Left lung (tissue), 10 donors: ENCODE data around the gene FGF14. TPM values are rescaled to one million over a fixed set of nuclear protein-coding genes. Genes with fewer than 3 reads are reported as not detected.

Source experiments
- ATAC-seq: fragments of 200-7000 bp; cut with Tn5 transposase; one replicate; pipeline ENCODE4 v1.9.1; 2020; ENCODE audit warnings: moderate library complexity
- DNase-seq, 4 donors: peaks; one replicate each; pipeline ENCODE4 v3.0.0-alpha.2; 2013 to 2020
- H3K27ac ChIP-seq, 2 donors: fragments of 200-600 bp; sonication (generic) in 1 of 2; one replicate each; pipeline versions ENCODE4 v1.5.0 to v1.8.0; 2020 to 2021
- H3K27me3 ChIP-seq, 2 donors: fragments of 200-600 bp; sonication (generic) in 1 of 2; one replicate each; pipeline versions ENCODE4 v1.5.0 to v1.8.0; 2020 to 2021
- H3K36me3 ChIP-seq, 2 donors: fragments of 200-600 bp; sonication (generic) in 1 of 2; one replicate each; pipeline versions ENCODE4 v1.5.0 to v1.8.0; 2020 to 2021
- H3K4me1 ChIP-seq, 2 donors: fragments of 200-600 bp; one replicate each; pipeline ENCODE4 v1.8.0; 2021
- H3K4me3 ChIP-seq, 2 donors: fragments of 200-600 bp; sonication (generic) in 1 of 2; one replicate each; pipeline versions ENCODE4 v1.5.0 to v1.8.0; 2020 to 2021; ENCODE audit warnings: mild to moderate bottlenecking in 1 of 2
- H3K9me3 ChIP-seq, 2 donors: fragments of 200-600 bp; sonication (generic) in 1 of 2; one replicate each; pipeline versions ENCODE4 v1.5.0 to v1.8.0; 2020 to 2021
- CTCF ChIP-seq, 2 donors: fragments of 200-600 bp; sonication (generic) in 1 of 2; IDR thresholded peaks; one replicate each; pipeline versions ENCODE4 v1.5.0 to v1.8.0; 2021; ENCODE audit warnings: antibody characterized with exemption in 2 of 2
- intact Hi-C, 2 donors: fragments of 100-400 bp; cut with DNase I; formaldehyde crosslinking; loops; one replicate each; pipeline versions ENCODE4 v1.11.2 to v1.14.2; 2022
- polyA plus RNA-seq, 6 donors: library from polyadenylated mRNA; unstranded; fragments of 120-200 nt; gene quantifications; one replicate each; pipeline ENCODE4 v1.2.1, GENCODE V29; 2013; ENCODE audit not compliant: insufficient read length in 6 of 6
- total RNA-seq, 2 donors: library from RNA; stranded (reverse); fragmentation: NEBNext Ultra II Directional; extraction: Animal tissue kit (Norgen Biotek cat#: 25700); gene quantifications; one replicate each; pipeline ENCODE4 v1.2.1, GENCODE V29; 2021
- donor health status: DM: no; HTN: yes; CAD: no.
- donor health status: DM: no; HTN: no; CAD: no.

The FGF14 gene
- total and polyA plus RNA-seq, 8 donors, result 0.45 to 3.4 (median 0.78) TPM

GRCh38 chr13:101795460-101795859 is 606.4 kb downstream of the FGF14 start:
- Histone ChIP-seq H3K4me1 (no peaks in the 10 kb centered on the region), H3K27ac (no peak overlapping the region), H3K4me3 (no peak overlapping the region), H3K9me3 (no peaks in the 10 kb centered on the region), H3K36me3 (no peaks in the 10 kb centered on the region), H3K27me3 (no peaks in the 10 kb centered on the region)
- no peak for ATAC-seq
- TF ChIP-seq CTCF (IDR thresholded peaks at IDR 0.05), result no peak
- intact Hi-C loops, result no loop called here
- no peak for DNase-seq

- ATAC-seq (no peak), DNase-seq (no peak)
- Histone ChIP-seq H3K9me3 (no peaks in the 10 kb centered on the region), H3K4me1 (no peaks in the 10 kb centered on the region), H3K27me3 (no peaks in the 10 kb centered on the region), H3K36me3 (no peaks in the 10 kb centered on the region), H3K27ac (no peak overlapping the region), H3K4me3 (no peak overlapping the region)
- intact Hi-C loops, result no loop called here
- no peak for TF ChIP-seq CTCF (IDR thresholded peaks at IDR 0.05)
These were observed 606.8 kb downstream of the FGF14 start for GRCh38 chr13:101795025-101795424.

- intact Hi-C loops, result no loop called here
- ATAC-seq (no peak), DNase-seq (no peak)
- Histone ChIP-seq H3K4me3 (no peak overlapping the region), H3K27ac (no peak overlapping the region), H3K9me3 (no peaks in the 10 kb centered on the region), H3K4me1 (no peaks in the 10 kb centered on the region), H3K27me3 (no peaks in the 10 kb centered on the region), H3K36me3 (no peaks in the 10 kb centered on the region)
- no peak for TF ChIP-seq CTCF (IDR thresholded peaks at IDR 0.05)
These were observed 609.7 kb downstream of the FGF14 start for GRCh38 chr13:101792189-101792588.

- no peaks in the 10 kb centered on the region for H3K36me3 ChIP-seq
- intact Hi-C loops, result no loop called here
- ATAC-seq (no peak), DNase-seq (peak in 1 of 4 donors; percentile 1)
- H3K4me3 ChIP-seq, result no peak overlapping the region
- H3K4me1 ChIP-seq, result no peaks in the 10 kb centered on the region
- no peaks in the 10 kb centered on the region for H3K9me3 ChIP-seq
- H3K27me3 ChIP-seq, result no peaks in the 10 kb centered on the region
- TF ChIP-seq CTCF (IDR thresholded peaks at IDR 0.05), result no peak
- no peak overlapping the region for H3K27ac ChIP-seq
These were observed 616.0 kb downstream of the FGF14 start for GRCh38 chr13:101785858-101786257.

- TF ChIP-seq CTCF (IDR thresholded peaks at IDR 0.05), result no peak
- Histone ChIP-seq H3K4me1 (no peaks in the 10 kb centered on the region), H3K4me3 (no peak overlapping the region), H3K27me3 (no peaks in the 10 kb centered on the region), H3K36me3 (no peaks in the 10 kb centered on the region), H3K27ac (no peak overlapping the region), H3K9me3 (no peaks in the 10 kb centered on the region)
- ATAC-seq (no peak), DNase-seq (no peak)
- intact Hi-C loops, result no loop called here
These were observed 617.5 kb downstream of the FGF14 start for GRCh38 chr13:101784313-101784712.
